HCT116 (cell line): Measurements from ENCODE around the gene PSTPIP1. TPM values are rescaled to one million over a fixed set of nuclear protein-coding genes. Genes with fewer than 3 reads are reported as not detected.

Experiments
- ATAC-seq: fragments of 200-7000 bp; cut with Tn5 transposase; 2 replicates; pipeline ENCODE4 v1.9.1; 2020; ENCODE audit warnings: mild to moderate bottlenecking, moderate library complexity
- BruUV-seq: library from RNA; stranded (reverse); fragments of 400-500 nt; replicated peaks from 2 replicates; lab custom pipeline; 2021; lab: Mats Ljungman, UMichigan
- CTCF ChIA-PET: fragments of 300-600 bp; sonication (Branson Sonifier 250); formaldehyde crosslinking; loops from one replicate; lab custom pipeline; 2021; ENCODE audit warnings: antibody characterized with exemption; lab: Charles Lee
- POLR2A ChIA-PET: fragments of 300-600, 350-600 bp; sonication (Branson Sonifier 250); formaldehyde crosslinking; loops from one replicate; lab custom pipeline; 2021; ENCODE audit warnings: antibody characterized with exemption; lab: Charles Lee
- RAD21 ChIA-PET, 2 experiments: fragments of 300-600 bp; sonication (Branson Sonifier 250); formaldehyde crosslinking; loops; one replicate each; lab custom pipeline; 2023; ENCODE audit warnings: low total read pairs in 2 of 2; ENCODE audit not compliant: uncharacterized antibody in 2 of 2, unreplicated experiment in 2 of 2, low non-redundant PET in 1 of 2; lab: Charles Lee
- DNase-seq: peaks from one replicate; pipeline ENCODE4 v3.0.0-alpha.2; 2010; ENCODE audit warnings: low read depth, low spot score
- H2AFZ ChIP-seq: fragments of 200-600 bp; shearing (Covaris generic), sonication (generic); 2 replicates; pipeline ENCODE4 v1.6.1; 2017; ENCODE audit warnings: low read depth, mixed run types, mixed read lengths, antibody characterized with exemption, low read length; ENCODE audit not compliant: poor library complexity, severe bottlenecking
- H3K27ac ChIP-seq: 2 replicates; pipeline ENCODE4 v1.5.1; 2012; ENCODE audit warnings: low read depth, low read length
- H3K27me3 ChIP-seq: fragments of 200-600 bp; sonication (generic); 2 replicates; pipeline ENCODE4 v1.6.1; 2016; ENCODE audit warnings: mixed run types, low read length, mixed read lengths; ENCODE audit not compliant: insufficient read depth
- H3K36me3 ChIP-seq, 2 experiments: fragments of 200-500 bp in 1 of 2; fragments of 200-600 bp in 1 of 2; sonication (Bioruptor generic) in 1 of 2; sonication (generic) in 1 of 2; 2 replicates each; pipeline versions ENCODE4 v1.5.1 to v1.6.1; 2014 to 2016; ENCODE audit warnings: low read length in 2 of 2, inconsistent platforms in 1 of 2, mixed read lengths in 1 of 2, mixed run types in 1 of 2; ENCODE audit not compliant: insufficient read depth in 2 of 2, control insufficient read depth in 1 of 2
- H3K4me1 ChIP-seq, 2 experiments: fragments of 200-600 bp in 1 of 2; sonication (generic) in 1 of 2; 2 replicates each; pipeline versions ENCODE4 v1.5.1 to v1.6.1; 2012 to 2017; ENCODE audit warnings: low read length in 2 of 2, inconsistent platforms in 1 of 2, mild to moderate bottlenecking in 1 of 2, mixed read lengths in 1 of 2, mixed run types in 1 of 2, moderate library complexity in 1 of 2; ENCODE audit not compliant: insufficient read depth in 2 of 2, control insufficient read depth in 1 of 2
- H3K4me2 ChIP-seq: fragments of 200-600 bp; sonication (generic); 2 replicates; pipeline ENCODE4 v1.6.1; 2017; ENCODE audit warnings: mixed run types, low read length, mixed read lengths
- H3K4me3 ChIP-seq, 2 experiments: fragments of 200-600 bp in 1 of 2; sonication (generic) in 1 of 2; replicated peaks in 1 of 2; 2 replicates each; pipeline ENCODE4 v1.5.1; 2011 to 2016; ENCODE audit warnings: low read length in 2 of 2, control low read depth in 1 of 2, low read depth in 1 of 2, mild to moderate bottlenecking in 1 of 2, mixed read lengths in 1 of 2, mixed run types in 1 of 2
- H3K79me2 ChIP-seq: fragments of 200-600 bp; sonication (generic); 2 replicates; pipeline ENCODE4 v1.6.1; 2017; ENCODE audit warnings: mild to moderate bottlenecking, mixed run types, low read length, moderate library complexity, mixed read lengths; ENCODE audit not compliant: insufficient read depth
- H3K9ac ChIP-seq: fragments of 200-600 bp; sonication (generic); 2 replicates; pipeline ENCODE4 v1.6.1; 2016; ENCODE audit warnings: low read length, mixed read lengths
- H3K9me2 ChIP-seq: fragments of 200-600 bp; sonication (generic), shearing (Covaris generic); 2 replicates; pipeline ENCODE4 v1.6.1; 2017; ENCODE audit warnings: mixed run types, mild to moderate bottlenecking, moderate library complexity; ENCODE audit not compliant: insufficient read depth
- H3K9me3 ChIP-seq, 2 experiments: fragments of 200-500 bp in 1 of 2; fragments of 200-600 bp in 1 of 2; sonication (Bioruptor generic) in 1 of 2; sonication (generic) in 1 of 2; 2 replicates each; pipeline ENCODE4 v1.6.1; 2014 to 2017; ENCODE audit warnings: low read length in 2 of 2, mixed read lengths in 2 of 2, inconsistent platforms in 1 of 2, low read depth in 1 of 2, mild to moderate bottlenecking in 1 of 2, mixed run types in 1 of 2, moderate library complexity in 1 of 2; ENCODE audit not compliant: control insufficient read depth in 1 of 2, insufficient read depth in 1 of 2
- H4K20me1 ChIP-seq: fragments of 200-600 bp; sonication (generic), shearing (Covaris generic); 2 replicates; pipeline ENCODE4 v1.6.1; 2017; ENCODE audit warnings: mixed run types, mild to moderate bottlenecking, moderate library complexity; ENCODE audit not compliant: insufficient read depth
- ATF3 ChIP-seq: IDR thresholded peaks from 2 replicates; pipeline ENCODE4 v1.6.1; 2012
- CBX3 ChIP-seq: IDR thresholded peaks from 2 replicates; pipeline ENCODE4 v1.6.1; 2012; ENCODE audit warnings: low read depth
- EGR1 ChIP-seq: IDR thresholded peaks from 2 replicates; pipeline ENCODE4 v1.6.1; 2012; ENCODE audit warnings: low read depth
- FOSL1 ChIP-seq: IDR thresholded peaks from 2 replicates; pipeline ENCODE4 v1.6.1; 2012; ENCODE audit warnings: low read depth
- JUND ChIP-seq: IDR thresholded peaks from 2 replicates; pipeline ENCODE4 v1.6.1; 2012
- MAX ChIP-seq: IDR thresholded peaks from 2 replicates; pipeline ENCODE4 v1.6.1; 2012
- POLR2AphosphoS5 ChIP-seq: IDR thresholded peaks from 2 replicates; pipeline ENCODE4 v1.6.1; 2011; ENCODE audit warnings: mild to moderate bottlenecking, low read depth, low read length, moderate library complexity
- RAD21 ChIP-seq: IDR thresholded peaks from 2 replicates; pipeline ENCODE4 v1.6.1; 2012; ENCODE audit warnings: low read depth, mild to moderate bottlenecking
- TCF7L2 ChIP-seq: IDR thresholded peaks from 2 replicates; pipeline ENCODE4 v1.7.0; 2011; ENCODE audit warnings: borderline replicate concordance, inconsistent platforms; ENCODE audit not compliant: insufficient read depth, insufficient read length; ENCODE audit errors: extremely low read depth
- YY1 ChIP-seq: IDR thresholded peaks from 2 replicates; pipeline ENCODE4 v1.6.1; 2011; ENCODE audit warnings: low read length, low read depth, moderate library complexity, mild to moderate bottlenecking; ENCODE audit not compliant: insufficient replicate concordance; ENCODE audit errors: extremely low read depth
- ZNF274 ChIP-seq: fragments of 200-500 bp; sonication (Bioruptor generic); IDR thresholded peaks from 2 replicates; pipeline ENCODE4 v1.6.1; 2014; ENCODE audit warnings: mild to moderate bottlenecking, low read depth, low read length, inconsistent platforms
- intact Hi-C: fragments of 100-400 bp; cut with micrococcal nuclease; formaldehyde crosslinking; loops from 2 replicates; pipeline ENCODE4 v1.10.0; 2022
- total RNA-seq: library from RNA; stranded (reverse); gene quantifications from one replicate; pipeline ENCODE4 v1.2.1, GENCODE V29; 2021; ENCODE audit not compliant: unreplicated experiment

The PSTPIP1 gene
- total RNA-seq, 1 experiment from 2014 or later: 0.79 TPM

- ChIA-PET RAD21 (no interaction called here), POLR2A (no interaction called here), CTCF (interaction anchor here (0.6 kb wide), 1 partner anchor 825 kb away, joined by 3 read pairs; no protein-coding TSS in a partner anchor)
- no peak overlapping the region for H3K4me3 ChIP-seq
- H2AFZ ChIP-seq: no peak overlapping the region
- TF ChIP-seq FOSL1: no peak
- no peak for TF ChIP-seq MAX
- no peak for TF ChIP-seq JUND
- no peak for TF ChIP-seq ATF3
- BruUV-seq: no TSS peak
- no peaks in the 10 kb centered on the region for H3K36me3 ChIP-seq
- no peak for DNase-seq
- no peak overlapping the region for H3K4me2 ChIP-seq
- no peaks in the 10 kb centered on the region for H3K27me3 ChIP-seq
- ATAC-seq: no peak
- no peaks in the 10 kb centered on the region for H3K4me1 ChIP-seq
- no peaks in the 10 kb centered on the region for H4K20me1 ChIP-seq
- H3K9me2 ChIP-seq: no peaks in the 10 kb centered on the region
- no peaks in the 10 kb centered on the region for H3K9me3 ChIP-seq
- no peak overlapping the region for H3K9ac ChIP-seq
- intact Hi-C loops: no loop called here
- no peak overlapping the region for H3K27ac ChIP-seq
- no peaks in the 10 kb centered on the region for H3K79me2 ChIP-seq
These were observed 1.2 kb downstream of the PSTPIP1 start for GRCh38 chr15:76996076-76996525.

- intact Hi-C loops: no loop called here
- no peaks in the 10 kb centered on the region for H3K36me3 ChIP-seq
- no peaks in the 10 kb centered on the region for H4K20me1 ChIP-seq
- no peak for ATAC-seq
- TF ChIP-seq POLR2AphosphoS5 (no peak), EGR1 (no peak), TCF7L2 (no peak), YY1 (no peak), ZNF274 (no peak), CBX3 (no peak), RAD21 (no peak), JUND (no peak), MAX (no peak), FOSL1 (no peak)
- H3K4me1 ChIP-seq: no peaks in the 10 kb centered on the region
- BruUV-seq: no TSS peak
- no peaks in the 10 kb centered on the region for H3K9me3 ChIP-seq
- ChIA-PET CTCF (no interaction called here), POLR2A (no interaction called here), RAD21 (no interaction called here)
- H3K79me2 ChIP-seq: no peaks in the 10 kb centered on the region
- no peak overlapping the region for H3K27ac ChIP-seq
- no peak overlapping the region for H3K9ac ChIP-seq
- no peak overlapping the region for H3K4me2 ChIP-seq
- H3K4me3 ChIP-seq: no peak overlapping the region
- H3K9me2 ChIP-seq: no peaks in the 10 kb centered on the region
- H3K27me3 ChIP-seq: no peaks in the 10 kb centered on the region
- no peak for DNase-seq
- no peak overlapping the region for H2AFZ ChIP-seq
These were observed 1.8 kb downstream of the PSTPIP1 start for GRCh38 chr15:76996526-76997401.
